ENCODE measurements around the gene RAB3IL1. TPM values are rescaled to one million over a fixed set of nuclear protein-coding genes. Genes with fewer than 3 reads are reported as not detected.

The RAB3IL1 gene
- polyA plus RNA-seq, 3 donors: 0.13 TPM; not detected in 2

GRCh38 chr11:61848631-61849030 is 68.7 kb downstream of the RAB3IL1 start:
- Histone ChIP-seq H3K4me3 (replicated peaks in 1 of 3; ENCODE audit: low read depth in 2 of 3, low read length in 3 of 3) (no peak overlapping the region), H3K79me2 (ENCODE audit: insufficient read depth, low read length) (no peaks in the 10 kb centered on the region), H3K36me3 (replicated peaks in 1 of 2; ENCODE audit: control insufficient read depth in 1 of 2, insufficient read depth in 2 of 2, low read length in 2 of 2) (peaks cover 18 to 43% of the 10 kb centered on the region in 2 donors), H3K4me2 (replicated peaks; ENCODE audit: extremely low read depth, low read length, poor library complexity, severe bottlenecking) (no peak overlapping the region), H3K27me3 (ENCODE audit: control insufficient read depth in 2 of 2, insufficient read depth in 2 of 2, low read length in 2 of 2) (no peaks in the 10 kb centered on the region), H3K4me1 (ENCODE audit: control insufficient read depth in 1 of 2, insufficient read depth in 2 of 2, low read length in 2 of 2) (no peaks in the 10 kb centered on the region), H3K27ac (ENCODE audit: low read depth in 1 of 2, low read length in 2 of 2) (no peak overlapping the region), H3K9ac (ENCODE audit: insufficient read depth, low read length, poor library complexity, severe bottlenecking) (no peak overlapping the region), H3K9me3 (replicated peaks in 1 of 2; ENCODE audit: control insufficient read depth in 1 of 2, insufficient read depth in 1 of 2, low read length in 2 of 2) (no peaks in the 10 kb centered on the region), H4K20me1 (ENCODE audit: insufficient read depth, low read length) (no peaks in the 10 kb centered on the region), H2AFZ (ENCODE audit: insufficient read depth, low read depth, low read length, poor library complexity, severe bottlenecking) (no peak overlapping the region)
- no peak for TF ChIP-seq CTCF (IDR thresholded peaks at IDR 0.05)
- 92% methylated on average over 8 of the region's 9 CpGs for WGBS (ENCODE audit: insufficient coverage)
- H3K27ac Mint-ChIP-seq: no peak overlapping the region
- intact Hi-C loops (cut with micrococcal nuclease): no loop called here
- no peak for DNase-seq
- peaks cover 1% of the 10 kb centered on the region for H3K4me1 Mint-ChIP-seq
- peaks cover 0 to 2% (median 0%) of the 10 kb centered on the region in 7 donors for H3K9me3 Mint-ChIP-seq
- peaks cover 31 to 92% of the 10 kb centered on the region in 2 donors for H3K36me3 Mint-ChIP-seq
- peaks cover 0 to 3% (median 0%) of the 10 kb centered on the region in 3 donors for H3K27me3 Mint-ChIP-seq (ENCODE audit: low read depth in 3 of 3)
- H3K4me3 Mint-ChIP-seq: no peak overlapping the region

GRCh38 chr11:61847914-61848581 is 69.3 kb downstream of the RAB3IL1 start:
- H3K9me3 Mint-ChIP-seq: peaks cover 0 to 2% (median 0%) of the 10 kb centered on the region in 7 donors
- no peaks in the 10 kb centered on the region for H3K4me1 Mint-ChIP-seq
- Histone ChIP-seq H3K27me3 (ENCODE audit: control insufficient read depth in 2 of 2, insufficient read depth in 2 of 2, low read length in 2 of 2) (no peaks in the 10 kb centered on the region), H3K4me1 (ENCODE audit: control insufficient read depth in 1 of 2, insufficient read depth in 2 of 2, low read length in 2 of 2) (no peaks in the 10 kb centered on the region), H2AFZ (ENCODE audit: insufficient read depth, low read depth, low read length, poor library complexity, severe bottlenecking) (no peak overlapping the region), H3K27ac (ENCODE audit: low read depth in 1 of 2, low read length in 2 of 2) (no peak overlapping the region), H3K4me3 (replicated peaks in 1 of 3; ENCODE audit: low read depth in 2 of 3, low read length in 3 of 3) (no peak overlapping the region), H3K4me2 (replicated peaks; ENCODE audit: extremely low read depth, low read length, poor library complexity, severe bottlenecking) (no peak overlapping the region), H3K9ac (ENCODE audit: insufficient read depth, low read length, poor library complexity, severe bottlenecking) (no peak overlapping the region), H4K20me1 (ENCODE audit: insufficient read depth, low read length) (no peaks in the 10 kb centered on the region), H3K9me3 (replicated peaks in 1 of 2; ENCODE audit: control insufficient read depth in 1 of 2, insufficient read depth in 1 of 2, low read length in 2 of 2) (no peaks in the 10 kb centered on the region), H3K36me3 (replicated peaks in 1 of 2; ENCODE audit: control insufficient read depth in 1 of 2, insufficient read depth in 2 of 2, low read length in 2 of 2) (peaks cover 18 to 47% of the 10 kb centered on the region in 2 donors), H3K79me2 (ENCODE audit: insufficient read depth, low read length) (no peaks in the 10 kb centered on the region)
- peaks cover 0 to 3% (median 0%) of the 10 kb centered on the region in 3 donors for H3K27me3 Mint-ChIP-seq (ENCODE audit: low read depth in 3 of 3)
- H3K27ac Mint-ChIP-seq: peak overlapping the region in 1 of 7 donors; percentile 43
- no peak for DNase-seq
- TF ChIP-seq CTCF (IDR thresholded peaks at IDR 0.05): no peak
- 98% methylated on average over 12 of the region's 18 CpGs for WGBS (ENCODE audit: insufficient coverage)
- H3K4me3 Mint-ChIP-seq: no peak overlapping the region
- intact Hi-C loops (cut with micrococcal nuclease): no loop called here
- H3K36me3 Mint-ChIP-seq: peaks cover 35 to 92% of the 10 kb centered on the region in 2 donors

Small RNAs within 50 kb of the gene (small RNA-seq; reads per million reads assigned to genes)
- gene MIR6746 (ENCODE audit: insufficient read length, low read depth) (not detected), gene RNU6-1243P (ENCODE audit: insufficient read length, low read depth) (not detected)

Other genes with a start within 250 kb of the RAB3IL1 start
- gene DAGLA, start 237.2 kb downstream of the RAB3IL1 start, polyA plus RNA-seq: 1 to 10 TPM in 1 of 3 donors, under 1 TPM in 2; 0.16 to 6.7 (median 0.73) TPM
- gene MYRF, start 164.9 kb downstream of the RAB3IL1 start, polyA plus RNA-seq: under 1 TPM in 2 of 3 donors, not detected in 1; 0.18 to 0.19 TPM
- gene TMEM258, start 125.0 kb downstream of the RAB3IL1 start, polyA plus RNA-seq: 100 to 1,000 TPM; 199 to 224 (median 220) TPM
- gene FEN1, start 124.7 kb downstream of the RAB3IL1 start, polyA plus RNA-seq: 1 to 10 TPM; 3.5 to 6.4 (median 4.3) TPM
- 10 to 100 TPM; 10.6 to 31.8 (median 29.2) TPM for gene FADS1, start 100.6 kb downstream of the RAB3IL1 start, polyA plus RNA-seq
- 10 to 100 TPM in 1 of 3 donors, 1 to 10 TPM in 2; 5.1 to 19.9 (median 6.4) TPM for gene FADS2, start 89.3 kb downstream of the RAB3IL1 start, polyA plus RNA-seq
- 1 to 10 TPM; 2.5 to 6.8 (median 5.8) TPM for gene FADS3, start 26.0 kb downstream of the RAB3IL1 start, polyA plus RNA-seq
- gene BEST1, start 32.8 kb upstream of the RAB3IL1 start, polyA plus RNA-seq: 10 to 100 TPM in 1 of 3 donors, 1 to 10 TPM in 2; 5.9 to 24.9 (median 7.4) TPM
- gene FTH1, start 50.1 kb upstream of the RAB3IL1 start, polyA plus RNA-seq: over 10,000 TPM in 2 of 3 donors, 1,000 to 10,000 TPM in 1; 8,968 to 15,394 (median 11,239) TPM
- 1 to 10 TPM in 2 of 3 donors, under 1 TPM in 1; 0.75 to 7.0 (median 1.0) TPM for gene INCENP, start 206.4 kb upstream of the RAB3IL1 start, polyA plus RNA-seq